Testis (tissue), 2 donors: ENCODE measurements around the gene SP3.

Experiments
- POLR2A ChIP-seq: fragments of 450-650 bp; IDR thresholded peaks from one replicate; pipeline ENCODE4 v1.6.1; 2017; ENCODE audit warnings: antibody characterized with exemption, mild to moderate bottlenecking, moderate library complexity
- TF ChIP-seq, protein P1 (sequence below), 3 experiments: fragments of 450-650 bp in 2 of 3; fragments of 200-600 bp in 1 of 3; sonication (generic) in 1 of 3; IDR thresholded peaks; one replicate each; pipeline ENCODE4 v1.5.1; 2016 to 2019; ENCODE audit warnings: antibody characterized with exemption in 3 of 3, mild to moderate bottlenecking in 2 of 3, moderate library complexity in 1 of 3

DNA sequence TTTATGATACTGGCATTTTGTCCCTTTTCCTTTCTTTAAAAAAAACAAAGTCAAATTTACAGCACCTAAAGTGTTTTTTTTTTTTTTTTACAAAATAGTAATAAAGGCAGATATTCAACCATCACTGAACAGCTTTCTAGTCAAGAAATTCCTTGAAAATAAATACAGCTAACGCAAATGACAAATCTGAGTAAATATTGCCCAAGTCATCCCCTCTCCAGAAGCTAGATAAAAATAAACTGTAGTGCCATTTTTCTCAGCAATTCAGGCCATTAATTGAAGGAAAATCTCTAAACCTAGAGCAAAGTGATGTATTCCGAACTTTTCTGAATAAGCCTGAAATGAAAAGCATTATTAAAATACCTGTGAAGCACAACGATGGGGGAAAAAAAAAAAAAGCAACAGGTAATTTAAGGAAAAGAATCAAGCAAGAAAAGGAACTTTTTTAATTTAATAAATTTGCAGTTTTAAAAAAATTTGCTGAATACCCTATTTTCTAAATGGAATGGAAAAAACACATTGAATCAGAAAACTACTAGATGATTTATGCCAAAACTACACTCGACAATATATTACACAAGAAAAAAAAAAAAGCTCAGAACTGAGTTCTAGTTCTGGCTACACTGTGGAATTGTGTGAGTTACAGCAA lies 6.9 kb downstream of the SP3 start:
- TF ChIP-seq, protein P1, sequence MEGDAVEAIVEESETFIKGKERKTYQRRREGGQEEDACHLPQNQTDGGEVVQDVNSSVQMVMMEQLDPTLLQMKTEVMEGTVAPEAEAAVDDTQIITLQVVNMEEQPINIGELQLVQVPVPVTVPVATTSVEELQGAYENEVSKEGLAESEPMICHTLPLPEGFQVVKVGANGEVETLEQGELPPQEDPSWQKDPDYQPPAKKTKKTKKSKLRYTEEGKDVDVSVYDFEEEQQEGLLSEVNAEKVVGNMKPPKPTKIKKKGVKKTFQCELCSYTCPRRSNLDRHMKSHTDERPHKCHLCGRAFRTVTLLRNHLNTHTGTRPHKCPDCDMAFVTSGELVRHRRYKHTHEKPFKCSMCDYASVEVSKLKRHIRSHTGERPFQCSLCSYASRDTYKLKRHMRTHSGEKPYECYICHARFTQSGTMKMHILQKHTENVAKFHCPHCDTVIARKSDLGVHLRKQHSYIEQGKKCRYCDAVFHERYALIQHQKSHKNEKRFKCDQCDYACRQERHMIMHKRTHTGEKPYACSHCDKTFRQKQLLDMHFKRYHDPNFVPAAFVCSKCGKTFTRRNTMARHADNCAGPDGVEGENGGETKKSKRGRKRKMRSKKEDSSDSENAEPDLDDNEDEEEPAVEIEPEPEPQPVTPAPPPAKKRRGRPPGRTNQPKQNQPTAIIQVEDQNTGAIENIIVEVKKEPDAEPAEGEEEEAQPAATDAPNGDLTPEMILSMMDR (IDR thresholded peaks at IDR 0.05), result no peak
- TF ChIP-seq POLR2A, result no peak
